Activated gamma-delta T cell treated with Interleukin-2 at 50 U/mL for 16 hours (primary cell): Measurements from ENCODE around the gene RBM23.
A peak's percentile ranks its signal among the peaks of the same experiment; 100 is the strongest.

Experiments
- DNase-seq: peaks from one replicate; pipeline ENCODE4 v3.0.0-alpha.2; 2020

RBM23 gene

DNA sequence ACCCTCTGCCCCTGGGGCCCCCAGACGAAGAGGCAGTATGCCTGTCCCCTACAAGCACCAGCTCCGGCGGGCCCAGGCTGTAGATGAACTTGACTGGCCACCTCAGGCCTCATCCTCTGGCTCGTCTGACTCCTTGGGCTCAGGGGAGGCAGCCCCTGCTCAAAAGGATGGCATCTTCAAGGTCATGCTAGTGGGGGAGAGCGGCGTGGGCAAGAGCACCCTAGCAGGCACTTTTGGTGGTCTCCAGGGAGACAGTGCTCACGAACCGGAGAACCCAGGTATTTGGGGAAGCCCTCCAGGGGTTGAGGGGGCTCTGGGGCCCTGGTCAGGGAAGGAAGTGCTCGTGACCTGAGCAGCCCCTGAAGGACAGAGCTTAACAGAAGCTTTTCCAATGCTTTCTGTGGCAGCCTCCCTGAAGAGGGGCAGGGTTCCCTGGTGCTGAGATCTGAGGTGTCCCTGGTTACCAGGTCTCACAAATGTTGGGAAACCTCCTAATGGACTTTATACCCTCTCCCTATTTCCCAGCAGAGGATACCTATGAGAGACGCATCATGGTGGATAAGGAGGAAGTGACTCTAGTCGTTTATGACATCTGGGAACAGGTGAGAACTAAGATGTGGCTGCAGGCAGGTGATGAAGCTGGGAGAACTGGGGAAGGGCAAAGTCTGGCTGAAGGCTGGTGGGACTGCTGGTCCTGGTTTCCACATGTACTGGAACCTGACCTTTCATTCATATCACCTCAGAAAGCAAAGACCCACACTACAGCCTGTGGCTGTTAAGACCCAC, 34.0 kb downstream of the RBM23 start:
- DNase-seq: no peak

DNA sequence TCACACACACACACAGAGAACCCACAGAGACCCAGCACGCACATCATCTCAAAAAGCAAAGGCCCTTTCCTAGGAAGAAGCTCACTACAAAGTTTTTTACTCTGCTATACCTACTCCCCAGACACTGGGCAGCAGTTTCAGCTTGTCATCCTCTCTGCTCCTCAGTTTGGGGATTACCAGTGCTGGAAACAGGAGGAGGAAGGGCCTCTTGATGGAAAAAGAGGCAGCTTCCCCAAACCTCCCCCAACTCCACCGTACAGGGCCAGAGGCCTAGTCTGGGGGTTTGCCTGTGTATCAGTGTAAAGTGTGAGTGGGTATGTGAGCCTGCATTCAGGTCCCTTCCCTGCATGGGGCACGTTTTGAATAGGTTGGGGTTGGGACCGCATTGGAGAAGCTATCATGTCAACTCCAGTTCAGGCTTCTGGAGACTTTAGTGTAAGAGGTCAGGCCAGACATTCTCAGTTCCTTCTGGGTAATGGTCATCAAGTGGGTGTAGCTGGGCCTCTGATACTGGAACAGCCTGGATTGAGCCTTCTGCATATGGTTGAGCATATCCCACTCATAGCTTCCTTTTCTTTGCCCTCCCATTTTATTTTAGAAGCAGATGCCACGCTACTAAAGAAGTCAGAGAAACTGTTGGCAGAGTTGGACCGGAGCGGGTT, 34.7 kb downstream of the RBM23 start:
- no peak for DNase-seq

DNA sequence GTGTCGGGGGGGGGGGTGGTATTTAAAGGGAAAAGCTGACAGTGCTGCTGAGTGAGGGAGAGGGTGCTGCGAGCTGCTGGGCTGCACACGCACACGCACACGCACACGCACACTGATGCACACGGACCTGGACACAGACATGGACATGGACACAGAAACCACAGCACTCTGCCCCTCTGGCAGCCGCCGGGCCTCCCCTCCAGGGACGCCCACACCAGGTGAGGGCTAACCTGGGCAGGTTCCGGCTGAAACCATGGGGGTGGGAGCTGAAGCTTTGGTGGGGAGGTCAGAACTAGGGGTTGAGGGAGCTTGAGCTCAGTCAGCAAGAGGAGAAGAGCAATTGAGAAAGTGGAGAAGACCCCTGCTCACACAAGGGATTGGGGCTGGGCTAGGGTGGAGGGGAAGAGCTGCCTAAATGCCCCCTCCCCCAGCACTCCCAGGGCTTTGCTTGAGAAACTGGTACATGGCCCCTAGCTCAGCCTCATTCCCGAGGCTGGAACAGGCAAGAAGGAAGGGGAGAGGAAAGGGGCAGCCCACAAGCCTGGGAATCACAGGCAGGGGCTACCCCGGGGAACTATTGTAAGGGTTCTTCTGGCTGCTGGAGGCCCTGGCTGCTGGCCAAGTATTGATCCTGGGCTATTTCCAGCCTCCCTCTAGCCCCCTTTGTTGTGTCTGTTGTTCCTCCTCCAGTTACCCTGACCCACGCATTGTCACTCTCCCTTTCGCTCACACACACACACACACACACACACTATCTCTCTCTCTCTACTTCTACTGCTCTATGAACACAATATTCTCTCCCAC, 35.6 kb downstream of the RBM23 start, which contains the start of gene REM2:
REM2 (plus strand) TSS at position 50 of the 804 bp plus-strand sequence; CDS start at position 116, 66 bp downstream.
- DNase-seq: no peak

DNA sequence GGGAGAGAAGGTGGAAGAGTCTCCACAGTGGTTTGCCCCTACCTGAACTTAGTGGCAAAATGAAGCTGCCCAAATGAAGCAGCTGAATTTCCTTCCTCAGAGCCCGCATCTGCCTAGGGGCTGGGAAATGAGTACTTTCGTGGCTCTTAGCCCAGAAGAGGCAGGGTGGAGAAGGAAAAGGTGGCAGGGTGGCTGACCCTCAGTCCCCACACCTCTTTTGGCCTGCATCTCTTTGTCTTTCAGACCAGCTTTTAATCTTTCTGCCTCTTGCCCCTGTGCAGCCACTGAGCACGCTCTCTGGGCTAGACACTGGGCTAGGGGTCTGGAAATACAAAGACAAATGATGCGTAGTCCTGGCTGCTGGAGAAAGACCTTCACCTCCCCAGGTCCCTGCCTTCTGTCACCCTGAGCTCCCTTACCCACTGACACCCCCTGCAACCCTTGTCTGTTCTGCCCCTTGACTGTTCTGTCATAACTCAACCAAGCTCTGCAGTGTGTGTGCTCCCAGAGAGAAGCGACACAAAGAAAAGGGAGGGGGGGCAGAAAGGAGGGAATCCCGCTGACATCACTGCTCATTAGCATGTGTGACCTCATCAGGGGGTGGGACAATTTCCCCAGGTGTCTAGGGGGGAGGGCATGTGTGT, 36.3 kb downstream of the RBM23 start:
- no peak for DNase-seq

DNA sequence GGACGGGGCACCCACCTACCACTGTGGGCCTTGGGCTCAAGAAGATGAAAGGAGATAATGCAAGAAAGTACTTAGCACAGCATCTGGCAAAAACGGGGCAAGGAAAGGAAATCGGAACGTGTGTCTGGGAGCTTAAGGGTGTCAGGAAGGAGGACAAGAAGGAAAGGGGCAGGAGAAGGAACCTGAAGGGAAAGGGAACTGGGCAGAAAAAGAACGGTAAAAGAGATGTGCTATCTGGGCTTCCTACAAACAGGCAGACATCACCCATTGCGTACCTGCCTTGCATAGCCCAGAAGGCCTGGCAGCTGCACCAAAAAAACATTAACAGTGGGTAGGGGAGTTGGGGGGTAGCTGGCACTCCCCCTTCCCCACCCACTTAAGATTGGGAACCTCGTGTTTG, 36.9 kb downstream of the RBM23 start:
- DNase-seq: no peak

DNA sequence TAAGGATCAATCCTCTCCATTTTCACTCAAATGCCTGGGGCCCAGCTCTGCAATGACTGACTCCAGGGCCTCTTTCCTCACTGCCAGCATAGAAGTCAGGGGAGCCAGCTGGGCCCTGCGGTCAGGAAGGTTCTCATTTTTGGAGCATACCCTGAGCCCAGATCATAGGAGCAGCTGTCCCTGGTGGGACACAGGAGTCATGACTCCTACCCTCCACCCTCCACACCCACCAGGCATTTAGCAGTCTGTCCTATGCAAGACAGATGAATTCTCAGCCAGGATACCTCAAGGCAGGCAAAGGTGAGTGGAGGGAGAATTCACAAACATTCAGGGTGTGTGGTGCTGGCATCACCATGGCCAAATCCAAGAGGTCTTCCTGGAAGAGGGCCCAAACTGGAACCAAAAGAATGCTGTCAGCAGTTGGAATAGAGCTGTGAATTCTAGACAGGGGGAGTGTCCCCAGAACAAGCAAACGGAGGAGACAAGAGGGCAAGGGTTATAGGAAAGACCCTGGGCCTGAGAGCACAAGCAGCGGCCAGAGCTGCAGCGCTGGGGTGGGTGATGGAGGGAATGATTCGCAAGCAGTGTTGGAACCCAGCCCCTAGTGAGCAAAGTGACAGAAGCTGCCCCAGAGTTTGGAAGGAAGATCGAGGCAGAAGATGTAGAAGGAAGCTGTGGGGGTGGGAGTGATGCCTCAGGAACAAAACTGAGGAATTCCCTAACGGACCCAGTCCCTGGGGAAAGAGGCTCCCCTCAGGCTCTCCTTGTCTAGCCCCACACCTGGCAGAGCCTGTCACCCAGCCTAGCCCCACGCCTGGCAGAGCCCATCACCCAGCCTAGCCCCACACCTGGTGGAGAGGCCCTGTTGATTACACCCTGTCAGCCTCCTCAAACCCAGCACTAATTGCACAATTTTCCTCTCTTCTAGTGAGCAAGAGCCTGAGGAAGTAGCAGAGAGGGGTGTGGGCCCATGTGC, 40.4 kb downstream of the RBM23 start:
- no peak for DNase-seq

DNA sequence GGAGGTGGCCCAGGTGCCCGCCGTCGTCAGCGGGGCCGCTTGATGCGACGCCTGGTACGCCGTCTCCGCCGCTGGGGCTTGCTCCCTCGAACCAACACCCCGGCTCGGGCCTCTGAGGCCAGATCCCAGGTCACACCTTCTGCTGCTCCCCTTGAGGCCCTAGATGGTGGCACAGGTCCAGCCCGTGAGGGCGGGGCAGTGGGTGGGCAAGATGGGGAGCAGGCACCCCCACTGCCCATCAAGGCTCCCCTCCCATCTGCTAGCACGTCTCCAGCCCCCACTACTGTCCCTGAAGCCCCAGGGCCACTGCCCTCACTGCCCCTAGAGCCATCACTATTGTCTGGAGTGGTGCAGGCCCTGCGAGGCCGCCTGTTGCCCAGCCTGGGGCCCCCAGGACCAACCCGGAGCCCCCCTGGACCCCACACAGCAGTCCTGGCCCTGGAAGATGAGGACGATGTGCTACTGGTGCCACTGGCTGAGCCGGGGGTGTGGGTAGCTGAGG, 41.9 kb downstream of the RBM23 start:
- DNase-seq: no peak

DNA sequence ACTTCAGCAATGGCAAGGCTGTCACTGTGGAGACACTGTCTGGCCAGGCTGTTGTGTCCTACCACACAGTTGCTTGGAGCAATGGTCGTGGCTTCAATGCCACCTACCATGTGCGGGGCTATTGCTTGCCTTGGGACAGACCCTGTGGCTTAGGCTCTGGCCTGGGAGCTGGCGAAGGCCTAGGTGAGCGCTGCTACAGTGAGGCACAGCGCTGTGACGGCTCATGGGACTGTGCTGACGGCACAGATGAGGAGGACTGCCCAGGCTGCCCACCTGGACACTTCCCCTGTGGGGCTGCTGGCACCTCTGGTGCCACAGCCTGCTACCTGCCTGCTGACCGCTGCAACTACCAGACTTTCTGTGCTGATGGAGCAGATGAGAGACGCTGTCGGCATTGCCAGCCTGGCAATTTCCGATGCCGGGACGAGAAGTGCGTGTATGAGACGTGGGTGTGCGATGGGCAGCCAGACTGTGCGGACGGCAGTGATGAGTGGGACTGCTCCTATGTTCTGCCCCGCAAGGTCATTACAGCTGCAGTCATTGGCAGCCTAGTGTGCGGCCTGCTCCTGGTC, 43.1 kb downstream of the RBM23 start:
- no peak for DNase-seq

DNA sequence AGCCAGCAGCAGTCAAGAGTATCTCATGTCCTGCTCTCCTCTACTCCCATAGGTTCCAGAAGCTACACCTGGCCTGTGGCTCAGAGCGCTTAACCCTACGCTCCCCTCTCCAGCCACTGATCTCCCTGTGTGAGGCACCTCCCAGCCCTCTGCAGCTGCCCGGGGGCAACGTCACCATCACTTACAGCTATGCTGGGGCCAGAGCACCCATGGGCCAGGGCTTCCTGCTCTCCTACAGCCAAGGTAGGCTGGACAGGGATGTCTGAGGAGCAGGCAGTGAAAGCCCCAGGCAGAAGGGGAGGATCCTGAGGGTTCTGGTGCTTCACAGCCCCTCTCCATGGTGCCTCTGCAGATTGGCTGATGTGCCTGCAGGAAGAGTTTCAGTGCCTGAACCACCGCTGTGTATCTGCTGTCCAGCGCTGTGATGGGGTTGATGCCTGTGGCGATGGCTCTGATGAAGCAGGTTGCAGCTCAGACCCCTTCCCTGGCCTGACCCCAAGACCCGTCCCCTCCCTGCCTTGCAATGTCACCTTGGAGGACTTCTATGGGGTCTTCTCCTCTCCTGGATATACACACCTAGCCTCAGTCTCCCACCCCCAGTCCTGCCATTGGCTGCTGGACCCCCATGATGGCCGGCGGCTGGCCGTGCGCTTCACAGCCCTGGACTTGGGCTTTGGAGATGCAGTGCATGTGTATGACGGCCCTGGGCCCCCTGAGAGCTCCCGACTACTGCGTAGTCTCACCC, 43.8 kb downstream of the RBM23 start:
- no peak for DNase-seq

DNA sequence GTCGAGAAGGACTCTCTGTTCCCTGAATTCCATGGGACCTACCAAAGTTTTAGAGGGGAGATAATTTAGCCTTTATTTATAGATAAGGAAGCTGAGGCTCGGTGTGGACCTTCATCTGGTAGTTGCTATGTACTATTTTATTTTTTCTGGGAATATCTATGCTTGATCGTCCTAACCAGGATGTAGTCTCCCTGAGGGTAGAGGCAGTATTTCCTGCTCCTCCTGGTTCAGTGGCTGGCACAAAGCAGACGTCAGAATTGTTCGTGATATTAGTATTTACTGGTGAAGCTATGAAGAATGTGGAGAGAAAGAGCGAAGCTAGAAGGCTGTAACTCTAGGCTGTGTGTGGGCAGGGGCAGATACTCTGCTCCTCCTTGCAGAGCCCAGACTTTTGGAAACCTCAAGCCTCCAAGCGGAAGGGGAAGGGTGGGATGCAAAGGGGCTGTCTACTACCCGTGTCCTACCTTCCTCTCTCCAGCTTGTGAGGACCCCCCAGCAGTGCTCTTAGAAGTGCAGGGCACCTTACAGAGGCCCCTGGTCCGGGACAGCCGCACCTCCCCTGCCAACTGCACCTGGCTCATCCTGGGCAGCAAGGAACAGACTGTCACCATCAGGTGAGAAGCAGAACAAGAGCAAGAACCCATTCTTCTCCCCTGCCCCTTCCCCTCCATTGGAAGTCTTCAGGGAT, 46.0 kb downstream of the RBM23 start:
- no peak for DNase-seq

DNA sequence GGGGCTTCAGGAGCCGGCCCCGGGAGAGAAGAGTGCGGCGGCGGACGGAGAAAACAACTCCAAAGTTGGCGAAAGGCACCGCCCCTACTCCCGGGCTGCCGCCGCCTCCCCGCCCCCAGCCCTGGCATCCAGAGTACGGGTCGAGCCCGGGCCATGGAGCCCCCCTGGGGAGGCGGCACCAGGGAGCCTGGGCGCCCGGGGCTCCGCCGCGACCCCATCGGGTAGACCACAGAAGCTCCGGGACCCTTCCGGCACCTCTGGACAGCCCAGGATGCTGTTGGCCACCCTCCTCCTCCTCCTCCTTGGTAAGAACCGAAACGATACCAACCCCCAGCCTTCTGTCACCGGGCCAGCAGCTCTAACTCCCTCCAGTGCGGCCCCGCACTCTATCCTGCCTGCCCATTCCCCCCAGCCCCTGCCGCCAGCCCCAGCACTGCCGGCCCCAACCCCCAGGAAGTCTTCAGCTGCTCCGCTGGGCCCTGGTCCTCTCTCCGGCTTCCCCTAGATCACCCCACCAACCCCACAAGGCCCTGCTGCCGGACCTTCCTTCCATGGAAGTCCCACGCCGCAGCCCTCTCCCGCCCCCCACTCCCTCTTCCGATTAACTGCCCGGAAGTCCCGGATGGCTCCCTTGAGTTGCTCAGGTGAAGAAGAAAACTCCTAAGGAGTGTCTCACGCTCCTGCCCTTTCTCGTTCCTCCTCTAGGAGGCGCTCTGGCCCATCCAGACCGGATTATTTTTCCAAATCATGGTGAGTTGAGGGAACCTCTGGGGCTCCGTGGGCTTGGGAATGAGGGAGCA, 46.7 kb downstream of the RBM23 start:
- DNase-seq: peak; percentile 64

DNA sequence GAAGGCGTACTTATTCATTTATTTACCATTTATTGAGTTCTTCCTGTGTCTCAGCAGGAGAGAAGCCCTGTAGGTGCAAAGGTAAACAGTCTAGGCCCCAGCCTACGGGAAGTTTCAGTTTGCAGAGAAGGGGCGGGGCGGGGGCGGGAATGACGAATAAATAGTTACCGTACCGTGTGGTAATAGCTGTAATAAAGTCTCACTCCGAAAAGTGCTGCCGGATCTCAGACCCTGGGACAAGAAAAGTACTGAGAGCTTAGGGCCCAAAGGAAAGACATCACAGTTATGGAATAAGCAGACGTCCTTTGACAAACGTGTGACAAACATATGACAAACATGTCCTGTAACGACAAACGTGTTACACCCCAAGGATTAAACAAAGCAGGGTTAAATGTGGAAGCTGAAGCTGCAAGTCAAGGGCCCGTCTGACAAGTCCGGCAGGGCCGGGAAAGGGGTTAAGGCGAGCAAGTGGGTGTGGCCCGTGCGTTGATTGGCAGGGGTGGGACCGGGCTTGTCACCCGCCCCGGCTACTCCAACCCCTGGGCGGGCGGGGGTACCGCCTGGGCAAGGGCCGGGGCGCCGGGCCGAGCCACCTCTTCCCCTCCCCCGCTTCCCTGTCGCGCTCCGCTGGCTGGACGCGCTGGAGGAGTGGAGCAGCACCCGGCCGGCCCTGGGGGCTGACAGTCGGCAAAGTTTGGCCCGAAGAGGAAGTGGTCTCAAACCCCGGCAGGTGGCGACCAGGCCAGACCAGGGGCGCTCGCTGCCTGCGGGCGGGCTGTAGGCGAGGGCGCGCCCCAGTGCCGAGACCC, 47.5 kb downstream of the RBM23 start, which contains the start of gene LRP10:
LRP10 (plus strand) TSS at position 517 of the 809 bp plus-strand sequence. CDS start 564 bp downstream, outside the sequence.
- DNase-seq: peak; percentile 68

DNA sequence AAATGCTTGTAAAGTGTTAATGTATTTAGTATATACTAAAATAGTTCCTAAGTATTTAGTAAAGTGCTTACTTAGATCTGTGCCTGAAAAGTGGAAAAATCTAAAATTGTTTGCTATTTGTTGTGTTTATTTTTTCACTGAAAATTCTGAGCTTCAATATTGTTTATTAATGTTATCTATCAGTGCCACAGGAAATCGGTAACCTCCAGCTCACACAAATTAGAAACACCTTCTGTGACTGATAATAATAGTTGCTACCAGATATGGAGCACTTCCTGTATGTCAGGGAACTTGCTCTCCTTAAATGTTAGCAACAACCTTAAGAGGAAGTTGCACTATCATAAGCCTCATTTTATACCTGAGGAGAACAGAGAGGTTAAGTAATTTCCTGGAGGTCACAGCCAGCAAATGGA, 48.1 kb downstream of the RBM23 start:
- DNase-seq: no peak

DNA sequence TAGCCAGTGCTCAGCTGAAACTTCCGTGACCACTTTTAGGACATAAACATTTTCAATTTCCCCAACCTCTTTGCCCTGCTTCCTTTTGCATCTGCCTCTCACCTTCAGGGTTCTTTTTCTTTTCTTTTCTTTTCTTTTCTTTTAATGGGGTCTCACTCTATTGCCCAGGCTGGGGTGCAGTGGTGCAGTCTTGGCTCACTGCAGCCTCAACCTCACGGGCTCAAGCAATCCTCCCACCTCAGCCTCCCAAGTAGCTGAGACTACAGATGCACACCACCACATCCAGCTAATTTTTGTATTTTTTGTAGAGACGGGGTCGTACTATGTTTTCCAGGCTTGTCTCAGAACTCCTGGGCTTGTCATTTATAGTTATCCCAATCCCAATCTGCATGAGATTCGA, 52.1 kb downstream of the RBM23 start:
- no peak for DNase-seq

DNA sequence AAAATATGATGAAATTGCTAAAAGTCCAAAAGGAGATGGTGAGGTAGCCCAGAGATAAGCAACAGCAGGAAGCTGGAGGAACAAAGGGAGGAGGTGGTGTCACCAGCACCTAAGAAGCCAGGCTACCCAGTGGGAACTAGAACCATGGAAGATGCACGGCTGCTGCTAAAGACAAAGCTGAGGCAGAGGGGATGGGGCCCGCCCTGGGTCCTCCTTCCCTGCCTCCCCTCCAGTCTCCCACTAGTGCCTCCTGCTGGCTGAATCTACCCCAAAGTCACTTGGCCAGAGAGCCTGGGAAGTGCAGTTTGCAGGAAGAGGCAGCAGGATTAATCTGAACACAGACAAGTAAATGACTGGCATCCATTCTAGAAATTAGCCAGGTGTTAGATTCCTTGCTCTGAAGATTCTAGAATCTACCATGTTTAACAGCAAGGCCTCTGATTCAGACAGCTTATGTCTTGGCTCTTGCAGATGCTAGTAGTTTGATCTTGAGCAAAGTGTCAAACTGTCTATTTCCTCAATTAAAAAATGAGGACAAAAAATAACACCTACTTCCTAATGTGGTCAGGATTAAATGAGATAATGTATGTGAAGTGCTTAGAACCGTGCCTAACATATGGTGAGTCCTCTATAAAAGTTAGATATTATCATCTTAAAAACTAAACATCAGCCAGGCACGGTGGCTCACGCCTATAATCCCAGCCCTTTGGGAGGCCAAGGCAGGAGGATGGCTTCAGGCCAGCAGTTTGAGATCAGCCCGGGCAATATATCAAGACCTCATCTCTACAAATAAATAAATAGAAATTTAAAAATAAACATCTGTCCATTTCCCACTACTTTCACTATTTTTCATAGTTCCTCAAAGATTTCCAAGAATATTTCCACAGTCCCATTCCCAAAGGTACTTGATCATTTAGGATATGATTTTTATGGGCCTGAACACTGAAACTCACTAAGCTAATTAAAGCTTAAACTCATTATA, 53.2 kb downstream of the RBM23 start:
- no peak for DNase-seq

DNA sequence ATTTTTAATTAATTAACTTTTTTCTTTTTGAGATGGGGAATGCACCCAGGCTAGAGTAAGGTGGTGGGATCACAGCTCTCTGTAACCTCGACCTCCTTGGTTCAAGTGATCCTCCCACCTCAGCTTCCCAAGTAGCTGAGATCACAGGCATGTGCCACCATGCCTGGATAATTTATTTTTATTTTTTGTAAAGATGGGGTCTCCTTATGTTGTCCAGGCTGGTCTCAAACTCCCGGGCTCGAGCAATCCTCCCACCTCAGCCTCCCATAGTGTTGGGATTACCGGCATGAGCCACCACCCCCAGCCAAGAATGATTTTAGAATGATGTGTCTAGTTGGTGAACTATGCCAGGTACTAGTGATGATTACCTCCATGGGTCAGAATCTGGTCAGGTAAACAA, 54.0 kb downstream of the RBM23 start:
- DNase-seq: no peak

DNA sequence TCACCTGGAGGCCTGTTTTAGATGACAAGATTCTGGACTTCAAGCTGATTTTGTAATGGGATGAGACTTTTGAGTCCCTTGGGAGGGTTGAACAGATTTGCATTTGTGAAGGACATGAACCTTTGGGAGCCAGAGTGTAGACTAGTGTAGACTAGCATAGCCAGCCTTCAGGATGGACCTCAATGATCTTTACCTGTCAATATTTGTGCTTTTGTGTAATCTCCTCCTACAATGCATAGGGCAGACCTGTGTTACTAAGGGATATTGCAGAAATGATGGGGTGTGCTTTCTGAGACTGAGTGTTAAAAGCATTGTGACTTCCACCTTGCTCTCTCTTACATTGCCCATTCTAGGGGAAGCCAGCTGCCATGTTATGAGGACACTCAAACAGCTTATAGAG, 57.3 kb downstream of the RBM23 start:
- DNase-seq: no peak
